ENCODE data around the gene KCNMA1. TPM values are rescaled to one million over a fixed set of nuclear protein-coding genes. Genes with fewer than 3 reads are reported as not detected.

The KCNMA1 gene
- total RNA-seq, 1 donor: 77.8 TPM

- H3K9me3 ChIP-seq (ENCODE audit: low read depth, low read length): no peaks in the 10 kb centered on the region
- no peaks in the 10 kb centered on the region for H4K20me1 ChIP-seq (ENCODE audit: insufficient read depth, low read length)
- no peak overlapping the region for H3K4me3 ChIP-seq (ENCODE audit: insufficient read depth, low read length)
- no peak overlapping the region for H3K27ac ChIP-seq (ENCODE audit: low read depth, low read length)
- H3K36me3 ChIP-seq (ENCODE audit: insufficient read depth, low read length): no peaks in the 10 kb centered on the region
- H3K4me2 ChIP-seq (ENCODE audit: insufficient read depth, low read length): no peak overlapping the region
- no peaks in the 10 kb centered on the region for H3K4me1 ChIP-seq (ENCODE audit: insufficient read depth, low read length)
- no peaks in the 10 kb centered on the region for H3K79me2 ChIP-seq (ENCODE audit: insufficient read depth, low read length)
- no peaks in the 10 kb centered on the region for H3K27me3 ChIP-seq (ENCODE audit: insufficient read depth, low read length)
- no peak overlapping the region for H2AFZ ChIP-seq (ENCODE audit: low read length)
- peak; percentile 72 for DNase-seq (ENCODE audit: insufficient read length, low spot score, missing footprints)
- no peak for TF ChIP-seq CTCF (IDR thresholded peaks at IDR 0.05; ENCODE audit: extremely low read depth, low read depth, low read length)
Measured at GRCh38 chr10:76925636-76926405, 711.8 kb downstream of the KCNMA1 start.

GRCh38 chr10:76922666-76923065, 714.9 kb downstream of the KCNMA1 start:
- no peak for DNase-seq (ENCODE audit: insufficient read length, low spot score, missing footprints)
- no peaks in the 10 kb centered on the region for H3K4me1 ChIP-seq (ENCODE audit: insufficient read depth, low read length)
- no peak overlapping the region for H3K27ac ChIP-seq (ENCODE audit: low read depth, low read length)
- H3K4me3 ChIP-seq (ENCODE audit: insufficient read depth, low read length): no peak overlapping the region
- no peak for TF ChIP-seq CTCF (IDR thresholded peaks at IDR 0.05; ENCODE audit: extremely low read depth, low read depth, low read length)
- no peaks in the 10 kb centered on the region for H3K9me3 ChIP-seq (ENCODE audit: low read depth, low read length)
- no peak overlapping the region for H2AFZ ChIP-seq (ENCODE audit: low read length)
- H3K36me3 ChIP-seq (ENCODE audit: insufficient read depth, low read length): no peaks in the 10 kb centered on the region
- no peaks in the 10 kb centered on the region for H3K27me3 ChIP-seq (ENCODE audit: insufficient read depth, low read length)
- H4K20me1 ChIP-seq (ENCODE audit: insufficient read depth, low read length): no peaks in the 10 kb centered on the region
- H3K79me2 ChIP-seq (ENCODE audit: insufficient read depth, low read length): no peaks in the 10 kb centered on the region
- H3K4me2 ChIP-seq (ENCODE audit: insufficient read depth, low read length): no peak overlapping the region

DNA sequence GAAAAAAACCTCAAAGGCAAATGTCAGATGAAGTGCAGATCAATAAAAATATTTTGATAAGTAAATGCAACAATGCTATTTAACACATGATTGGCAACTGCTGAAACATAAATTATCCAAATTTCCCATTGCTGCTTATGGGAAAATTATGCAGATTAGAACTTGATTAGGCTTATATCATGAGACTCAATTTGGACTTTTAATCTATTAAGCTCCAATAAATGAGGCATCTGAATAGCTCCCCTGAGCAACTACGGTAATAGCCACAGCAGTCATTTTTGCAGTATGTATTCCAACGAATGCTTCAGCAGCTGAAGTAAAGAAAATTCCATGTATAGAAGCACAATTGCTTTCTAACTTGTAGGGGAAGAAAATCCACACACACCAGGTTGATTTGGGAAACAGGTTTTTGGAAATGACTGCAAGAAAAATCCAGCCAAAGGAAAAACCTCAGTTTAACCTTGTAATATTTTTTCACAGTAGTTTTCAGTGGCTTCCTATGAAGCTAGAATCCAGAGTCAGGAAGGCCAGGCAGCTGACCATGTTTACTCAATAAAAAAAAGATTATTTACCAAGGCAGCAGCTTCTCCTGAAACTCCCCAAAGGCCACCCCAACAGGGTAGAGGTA, 716.1 kb downstream of the KCNMA1 start:
- H3K36me3 ChIP-seq (ENCODE audit: insufficient read depth, low read length): no peaks in the 10 kb centered on the region
- H3K9me3 ChIP-seq (ENCODE audit: low read depth, low read length): no peaks in the 10 kb centered on the region
- no peak overlapping the region for H3K4me3 ChIP-seq (ENCODE audit: insufficient read depth, low read length)
- no peak overlapping the region for H2AFZ ChIP-seq (ENCODE audit: low read length)
- no peaks in the 10 kb centered on the region for H3K79me2 ChIP-seq (ENCODE audit: insufficient read depth, low read length)
- H3K4me1 ChIP-seq (ENCODE audit: insufficient read depth, low read length): no peaks in the 10 kb centered on the region
- no peak for DNase-seq (ENCODE audit: insufficient read length, low spot score, missing footprints)
- H3K4me2 ChIP-seq (ENCODE audit: insufficient read depth, low read length): no peak overlapping the region
- H3K27me3 ChIP-seq (ENCODE audit: insufficient read depth, low read length): no peaks in the 10 kb centered on the region
- no peaks in the 10 kb centered on the region for H4K20me1 ChIP-seq (ENCODE audit: insufficient read depth, low read length)
- TF ChIP-seq CTCF (IDR thresholded peaks at IDR 0.05; ENCODE audit: extremely low read depth, low read depth, low read length): no peak
- H3K27ac ChIP-seq (ENCODE audit: low read depth, low read length): no peak overlapping the region

DNA sequence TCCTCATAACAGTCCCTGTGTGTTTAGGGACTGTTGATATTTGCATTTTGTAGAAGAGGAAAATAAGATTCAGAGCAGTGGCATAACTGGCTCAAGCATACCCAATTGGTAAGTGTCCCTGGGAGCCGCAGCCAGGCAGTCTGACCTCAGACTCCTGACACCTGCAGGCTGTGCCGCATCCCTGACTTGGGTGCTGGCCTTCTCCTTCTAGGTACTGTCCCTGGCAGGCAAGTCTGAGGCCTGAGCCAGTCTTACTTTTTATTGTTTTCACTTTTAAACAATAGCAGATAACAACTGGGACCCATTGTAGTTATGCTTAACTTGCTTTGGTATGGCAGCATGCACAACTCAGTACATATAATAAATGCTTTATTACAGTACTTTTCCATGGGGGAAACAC, 717.0 kb downstream of the KCNMA1 start:
- H3K4me1 ChIP-seq (ENCODE audit: insufficient read depth, low read length): no peaks in the 10 kb centered on the region

More for the DNA sequence above, 717.0 kb downstream of the KCNMA1 start:
- Histone ChIP-seq H3K27me3 (ENCODE audit: insufficient read depth, low read length) (no peaks in the 10 kb centered on the region), H3K4me2 (ENCODE audit: insufficient read depth, low read length) (no peak overlapping the region), H3K9me3 (ENCODE audit: low read depth, low read length) (no peaks in the 10 kb centered on the region), H3K4me3 (ENCODE audit: insufficient read depth, low read length) (no peak overlapping the region), H3K79me2 (ENCODE audit: insufficient read depth, low read length) (no peaks in the 10 kb centered on the region), H4K20me1 (ENCODE audit: insufficient read depth, low read length) (no peaks in the 10 kb centered on the region), H3K36me3 (ENCODE audit: insufficient read depth, low read length) (no peaks in the 10 kb centered on the region), H2AFZ (ENCODE audit: low read length) (no peak overlapping the region), H3K27ac (ENCODE audit: low read depth, low read length) (no peak overlapping the region)
- TF ChIP-seq CTCF (IDR thresholded peaks at IDR 0.05; ENCODE audit: extremely low read depth, low read depth, low read length): no peak
- no peak for DNase-seq (ENCODE audit: insufficient read length, low spot score, missing footprints)

Measured in osteoblast (primary cell).